Measurements from ENCODE around the gene SGTA. TPM values are rescaled to one million over a fixed set of nuclear protein-coding genes. Genes with fewer than 3 reads are reported as not detected.

The SGTA gene
- total and polyA plus RNA-seq, 2 of the 13 experiments (the other 11 are each of a cell fraction or from before 2014, with no cell fraction given) = 43.9 to 47.4 TPM

DNA sequence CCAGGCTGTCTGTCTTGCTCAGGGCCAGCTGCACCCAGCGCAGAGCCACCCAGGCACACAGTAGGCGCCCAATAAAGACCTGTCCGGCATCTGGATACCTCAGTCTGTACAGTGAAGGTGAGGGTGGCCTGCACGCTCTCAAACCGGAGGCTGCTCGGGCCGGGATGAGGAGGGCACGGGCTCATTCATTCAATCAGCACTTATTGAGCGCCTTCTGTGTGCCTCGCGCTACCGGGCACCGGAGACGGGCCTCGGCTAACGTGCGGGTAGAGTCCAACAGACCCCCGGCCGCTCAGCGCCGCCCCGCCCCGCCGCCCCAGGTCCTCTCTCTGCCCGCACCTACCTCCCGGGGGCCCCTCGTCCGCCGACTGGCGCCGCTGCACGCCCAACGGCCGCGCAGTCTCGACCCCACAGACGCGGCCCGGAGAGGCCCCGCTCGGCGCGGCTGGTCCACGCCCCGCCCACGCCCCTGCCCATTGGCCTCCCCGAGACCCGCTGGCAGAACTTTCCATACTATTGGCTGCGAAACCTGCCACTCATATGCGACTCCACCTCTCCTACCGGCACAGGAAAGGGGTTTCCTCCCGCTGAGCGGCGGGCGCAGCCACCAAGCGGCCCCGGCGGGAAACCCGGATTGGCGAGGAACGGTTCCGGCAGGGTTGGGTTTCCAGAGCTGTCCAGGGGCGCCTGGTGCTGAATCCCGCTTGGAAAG lies 43.3 kb downstream of the SGTA start, which contains the start of gene SLC39A3 (continued):
- TF ChIP-seq ATF7-NPFF (CRISPR knock-in tag; IDR thresholded peaks at IDR 0.05; ENCODE audit: low read depth) = peak; percentile 94
- peak; percentile 98 for TF ChIP-seq ZGPAT (CRISPR knock-in tag; IDR thresholded peaks at IDR 0.05)
- TF ChIP-seq, protein P1, sequence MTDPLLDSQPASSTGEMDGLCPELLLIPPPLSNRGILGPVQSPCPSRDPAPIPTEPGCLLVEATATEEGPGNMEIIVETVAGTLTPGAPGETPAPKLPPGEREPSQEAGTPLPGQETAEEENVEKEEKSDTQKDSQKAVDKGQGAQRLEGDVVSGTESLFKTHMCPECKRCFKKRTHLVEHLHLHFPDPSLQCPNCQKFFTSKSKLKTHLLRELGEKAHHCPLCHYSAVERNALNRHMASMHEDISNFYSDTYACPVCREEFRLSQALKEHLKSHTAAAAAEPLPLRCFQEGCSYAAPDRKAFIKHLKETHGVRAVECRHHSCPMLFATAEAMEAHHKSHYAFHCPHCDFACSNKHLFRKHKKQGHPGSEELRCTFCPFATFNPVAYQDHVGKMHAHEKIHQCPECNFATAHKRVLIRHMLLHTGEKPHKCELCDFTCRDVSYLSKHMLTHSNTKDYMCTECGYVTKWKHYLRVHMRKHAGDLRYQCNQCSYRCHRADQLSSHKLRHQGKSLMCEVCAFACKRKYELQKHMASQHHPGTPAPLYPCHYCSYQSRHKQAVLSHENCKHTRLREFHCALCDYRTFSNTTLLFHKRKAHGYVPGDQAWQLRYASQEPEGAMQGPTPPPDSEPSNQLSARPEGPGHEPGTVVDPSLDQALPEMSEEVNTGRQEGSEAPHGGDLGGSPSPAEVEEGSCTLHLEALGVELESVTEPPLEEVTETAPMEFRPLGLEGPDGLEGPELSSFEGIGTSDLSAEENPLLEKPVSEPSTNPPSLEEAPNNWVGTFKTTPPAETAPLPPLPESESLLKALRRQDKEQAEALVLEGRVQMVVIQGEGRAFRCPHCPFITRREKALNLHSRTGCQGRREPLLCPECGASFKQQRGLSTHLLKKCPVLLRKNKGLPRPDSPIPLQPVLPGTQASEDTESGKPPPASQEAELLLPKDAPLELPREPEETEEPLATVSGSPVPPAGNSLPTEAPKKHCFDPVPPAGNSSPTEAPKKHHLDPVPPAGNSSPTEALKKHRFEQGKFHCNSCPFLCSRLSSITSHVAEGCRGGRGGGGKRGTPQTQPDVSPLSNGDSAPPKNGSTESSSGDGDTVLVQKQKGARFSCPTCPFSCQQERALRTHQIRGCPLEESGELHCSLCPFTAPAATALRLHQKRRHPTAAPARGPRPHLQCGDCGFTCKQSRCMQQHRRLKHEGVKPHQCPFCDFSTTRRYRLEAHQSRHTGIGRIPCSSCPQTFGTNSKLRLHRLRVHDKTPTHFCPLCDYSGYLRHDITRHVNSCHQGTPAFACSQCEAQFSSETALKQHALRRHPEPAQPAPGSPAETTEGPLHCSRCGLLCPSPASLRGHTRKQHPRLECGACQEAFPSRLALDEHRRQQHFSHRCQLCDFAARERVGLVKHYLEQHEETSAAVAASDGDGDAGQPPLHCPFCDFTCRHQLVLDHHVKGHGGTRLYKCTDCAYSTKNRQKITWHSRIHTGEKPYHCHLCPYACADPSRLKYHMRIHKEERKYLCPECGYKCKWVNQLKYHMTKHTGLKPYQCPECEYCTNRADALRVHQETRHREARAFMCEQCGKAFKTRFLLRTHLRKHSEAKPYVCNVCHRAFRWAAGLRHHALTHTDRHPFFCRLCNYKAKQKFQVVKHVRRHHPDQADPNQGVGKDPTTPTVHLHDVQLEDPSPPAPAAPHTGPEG (CRISPR knock-in tag; IDR thresholded peaks at IDR 0.05) = peak; percentile 27; the same call in 1 of the 2 replicates
- TF ChIP-seq ZNF782 (CRISPR knock-in tag; IDR thresholded peaks at IDR 0.05; ENCODE audit: borderline replicate concordance) = no peak
- TF ChIP-seq ZNF235 (CRISPR knock-in tag; IDR thresholded peaks at IDR 0.05; ENCODE audit: borderline replicate concordance) = peak; percentile 99
- peak; percentile 100 for TF ChIP-seq SMAD3 (CRISPR knock-in tag; IDR thresholded peaks at IDR 0.05)
- TF ChIP-seq ZNF784 (CRISPR knock-in tag; IDR thresholded peaks at IDR 0.05; ENCODE audit: borderline replicate concordance) = peak; percentile 96; the same call in 1 of the 2 replicates
- peak; percentile 90 for TF ChIP-seq CBFB (CRISPR knock-in tag; IDR thresholded peaks at IDR 0.05)
- TF ChIP-seq SOX5 (CRISPR knock-in tag; IDR thresholded peaks at IDR 0.05; ENCODE audit: borderline replicate concordance) = peak; percentile 81
- TF ChIP-seq ZNF749 (CRISPR knock-in tag; IDR thresholded peaks at IDR 0.05; ENCODE audit: borderline replicate concordance) = peak; percentile 93; the same call in 1 of the 2 replicates
- no peak for TF ChIP-seq RFX1 (IDR thresholded peaks at IDR 0.05)
- TF ChIP-seq ZNF614 (CRISPR knock-in tag; IDR thresholded peaks at IDR 0.05; ENCODE audit: borderline replicate concordance) = peak; percentile 94
- TF ChIP-seq, protein P2, sequence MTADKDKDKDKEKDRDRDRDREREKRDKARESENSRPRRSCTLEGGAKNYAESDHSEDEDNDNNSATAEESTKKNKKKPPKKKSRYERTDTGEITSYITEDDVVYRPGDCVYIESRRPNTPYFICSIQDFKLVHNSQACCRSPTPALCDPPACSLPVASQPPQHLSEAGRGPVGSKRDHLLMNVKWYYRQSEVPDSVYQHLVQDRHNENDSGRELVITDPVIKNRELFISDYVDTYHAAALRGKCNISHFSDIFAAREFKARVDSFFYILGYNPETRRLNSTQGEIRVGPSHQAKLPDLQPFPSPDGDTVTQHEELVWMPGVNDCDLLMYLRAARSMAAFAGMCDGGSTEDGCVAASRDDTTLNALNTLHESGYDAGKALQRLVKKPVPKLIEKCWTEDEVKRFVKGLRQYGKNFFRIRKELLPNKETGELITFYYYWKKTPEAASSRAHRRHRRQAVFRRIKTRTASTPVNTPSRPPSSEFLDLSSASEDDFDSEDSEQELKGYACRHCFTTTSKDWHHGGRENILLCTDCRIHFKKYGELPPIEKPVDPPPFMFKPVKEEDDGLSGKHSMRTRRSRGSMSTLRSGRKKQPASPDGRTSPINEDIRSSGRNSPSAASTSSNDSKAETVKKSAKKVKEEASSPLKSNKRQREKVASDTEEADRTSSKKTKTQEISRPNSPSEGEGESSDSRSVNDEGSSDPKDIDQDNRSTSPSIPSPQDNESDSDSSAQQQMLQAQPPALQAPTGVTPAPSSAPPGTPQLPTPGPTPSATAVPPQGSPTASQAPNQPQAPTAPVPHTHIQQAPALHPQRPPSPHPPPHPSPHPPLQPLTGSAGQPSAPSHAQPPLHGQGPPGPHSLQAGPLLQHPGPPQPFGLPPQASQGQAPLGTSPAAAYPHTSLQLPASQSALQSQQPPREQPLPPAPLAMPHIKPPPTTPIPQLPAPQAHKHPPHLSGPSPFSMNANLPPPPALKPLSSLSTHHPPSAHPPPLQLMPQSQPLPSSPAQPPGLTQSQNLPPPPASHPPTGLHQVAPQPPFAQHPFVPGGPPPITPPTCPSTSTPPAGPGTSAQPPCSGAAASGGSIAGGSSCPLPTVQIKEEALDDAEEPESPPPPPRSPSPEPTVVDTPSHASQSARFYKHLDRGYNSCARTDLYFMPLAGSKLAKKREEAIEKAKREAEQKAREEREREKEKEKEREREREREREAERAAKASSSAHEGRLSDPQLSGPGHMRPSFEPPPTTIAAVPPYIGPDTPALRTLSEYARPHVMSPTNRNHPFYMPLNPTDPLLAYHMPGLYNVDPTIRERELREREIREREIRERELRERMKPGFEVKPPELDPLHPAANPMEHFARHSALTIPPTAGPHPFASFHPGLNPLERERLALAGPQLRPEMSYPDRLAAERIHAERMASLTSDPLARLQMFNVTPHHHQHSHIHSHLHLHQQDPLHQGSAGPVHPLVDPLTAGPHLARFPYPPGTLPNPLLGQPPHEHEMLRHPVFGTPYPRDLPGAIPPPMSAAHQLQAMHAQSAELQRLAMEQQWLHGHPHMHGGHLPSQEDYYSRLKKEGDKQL (CRISPR knock-in tag; IDR thresholded peaks at IDR 0.05; ENCODE audit: low read depth) = no peak
- TF ChIP-seq E2F5 (CRISPR knock-in tag; conservative IDR thresholded peaks at IDR 0.05) = peak; percentile 87

Data from HepG2 (cell line).